GM21381 (cell line): ENCODE measurements around the gene BOC.
"Not testable (repeated sequence)": the region's sequence is repeated elsewhere in the genome, so short reads cannot be mapped to it uniquely, and the experiment has no call there.

ENCODE experiments used
- ATAC-seq: cut with Tn5 transposase; IDR thresholded peaks from one replicate; pipeline ENCODE4 v1.9.1; 2021; ENCODE audit warnings: mild to moderate bottlenecking, moderate library complexity; ENCODE audit not compliant: unreplicated experiment

BOC gene

GRCh38 chr3:113211330-113212149, at the start of gene BOC:
BOC (plus strand) TSS chr3:113211557; CDS start chr3:113249803, 38,246 bp downstream.
- no peak for ATAC-seq

DNA sequence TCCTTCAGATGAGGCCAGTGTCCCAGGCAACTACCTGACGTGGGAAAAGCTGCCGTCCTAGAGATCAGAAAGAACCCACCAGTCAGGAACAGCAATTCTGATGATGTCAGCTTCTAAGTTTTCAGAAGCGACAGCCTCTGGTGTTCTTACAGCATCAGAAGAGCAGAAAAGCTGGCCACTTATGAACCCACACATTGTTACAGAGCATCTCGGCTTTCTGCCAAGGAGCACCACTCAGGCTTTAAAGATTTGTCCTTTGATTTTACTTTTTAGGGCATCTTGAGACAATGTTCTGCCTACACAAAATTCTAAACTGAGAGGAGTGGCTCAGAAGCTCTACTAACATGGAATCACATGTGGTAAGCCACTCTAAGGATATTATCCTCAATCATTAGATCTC, 49.7 kb upstream of the BOC start:
- no peak for ATAC-seq

- no peak for ATAC-seq
These were observed 48.2 kb upstream of the BOC start for GRCh38 chr3:113163152-113163551.

DNA sequence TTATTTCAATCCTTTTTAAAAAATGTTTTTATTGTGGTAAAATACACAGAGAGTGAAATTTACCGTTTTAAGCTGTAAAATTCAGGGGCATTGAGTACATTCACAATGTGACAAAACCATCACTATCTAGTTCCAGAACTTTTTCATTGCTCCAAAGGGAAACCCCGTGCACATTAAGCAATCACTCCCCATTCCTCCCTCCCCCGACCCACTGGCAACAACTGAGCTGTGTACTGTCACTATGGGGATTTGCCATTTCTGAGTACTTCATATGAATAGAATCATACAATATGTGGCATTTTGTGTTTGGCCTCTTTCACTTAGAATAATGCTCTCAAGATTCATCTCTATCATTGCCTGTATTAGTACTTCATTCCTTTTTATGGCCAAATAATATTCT, 45.5 kb upstream of the BOC start:
- ATAC-seq: no peak

DNA sequence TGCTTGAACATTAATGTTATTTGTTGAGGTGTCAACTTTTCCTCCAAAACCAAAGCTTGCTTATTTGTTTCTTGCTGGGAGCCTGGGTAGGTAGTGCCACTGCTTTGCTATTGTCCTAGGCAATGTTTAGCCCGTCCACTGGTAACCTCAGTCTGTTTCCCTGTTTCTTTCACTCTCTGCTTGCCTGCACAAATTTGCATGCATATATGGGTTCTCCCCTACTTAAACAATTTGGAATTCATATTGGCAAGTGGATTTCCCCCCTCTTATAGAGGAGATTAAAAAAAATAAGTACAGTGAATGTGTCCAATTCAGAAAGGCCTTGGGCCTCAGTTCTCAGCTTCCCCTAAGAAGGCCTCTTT, 45.0 kb upstream of the BOC start:
- no peak for ATAC-seq

GRCh38 chr3:113166719-113167492, 44.5 kb upstream of the BOC start:
- no peak for ATAC-seq

GRCh38 chr3:113167825-113168801, 43.2 kb upstream of the BOC start:
- ATAC-seq: no peak

- ATAC-seq: no peak
These were observed 41.4 kb upstream of the BOC start for GRCh38 chr3:113169891-113170452.

DNA sequence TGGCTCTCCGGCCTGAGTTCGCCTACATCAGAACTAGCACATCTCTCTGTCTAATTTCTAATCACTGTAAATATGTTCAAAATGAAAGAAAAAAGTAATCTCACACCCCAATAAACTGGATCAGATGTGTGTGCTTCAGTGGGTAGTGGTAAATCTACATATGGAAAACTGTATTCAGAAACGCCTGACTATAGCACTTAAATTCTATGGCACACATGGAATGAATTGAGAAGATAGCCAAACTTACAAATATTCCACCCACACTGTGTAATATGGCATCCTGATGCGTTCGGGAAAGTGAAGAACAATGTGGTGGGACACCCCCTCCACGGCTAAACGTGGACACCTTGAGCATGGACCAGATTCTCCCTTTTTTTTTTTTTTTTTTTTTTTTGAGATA, 40.6 kb upstream of the BOC start:
- ATAC-seq: no peak

- ATAC-seq: not testable (repeated sequence)
These were observed 39.6 kb upstream of the BOC start for GRCh38 chr3:113171675-113172300.

- ATAC-seq: no peak
These were observed 38.3 kb upstream of the BOC start for GRCh38 chr3:113173102-113173501.

DNA sequence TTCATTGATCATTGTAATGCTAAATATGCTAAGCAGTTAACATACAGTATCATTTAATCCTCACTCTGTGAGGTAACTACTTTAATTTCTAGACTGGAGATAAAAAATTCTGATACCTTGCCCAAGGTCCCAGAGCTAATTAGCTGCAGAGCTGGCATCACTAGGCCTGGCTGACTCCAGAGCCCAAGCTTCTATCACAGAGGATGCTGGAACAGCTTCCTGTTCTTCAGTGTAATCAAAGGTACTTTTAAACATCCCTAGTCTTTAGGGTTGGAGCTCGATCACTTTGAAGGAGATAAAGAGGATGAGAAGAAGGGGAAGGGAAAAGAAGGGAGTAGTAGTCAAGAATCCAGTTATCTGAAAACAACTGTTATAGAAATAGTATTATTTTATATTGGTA, 37.1 kb upstream of the BOC start:
- ATAC-seq: no peak

GRCh38 chr3:113174801-113175485, 36.4 kb upstream of the BOC start:
- ATAC-seq: no peak

DNA sequence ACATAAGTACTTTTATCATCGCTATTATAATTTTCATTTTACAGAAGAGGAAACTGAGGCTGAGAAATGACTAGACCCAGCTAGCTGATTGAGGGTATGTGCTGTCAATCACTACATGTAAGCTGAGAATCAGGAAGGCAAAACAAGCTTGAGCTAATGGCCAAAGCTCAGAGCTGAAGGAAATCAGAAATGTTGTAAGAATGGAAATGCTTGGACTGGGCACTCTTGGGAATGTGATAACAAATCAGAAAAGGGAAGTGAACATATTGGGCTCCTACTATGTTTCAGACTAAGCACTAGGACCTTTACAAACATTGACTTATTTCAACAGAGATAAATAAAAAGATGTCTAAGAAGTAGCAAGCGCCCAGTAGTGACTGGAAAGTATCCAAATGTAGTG, 33.8 kb upstream of the BOC start:
- no peak for ATAC-seq

- no peak for ATAC-seq
These were observed 32.0 kb upstream of the BOC start for GRCh38 chr3:113179235-113179824.

GRCh38 chr3:113183748-113184661, 27.4 kb upstream of the BOC start:
- no peak for ATAC-seq

DNA sequence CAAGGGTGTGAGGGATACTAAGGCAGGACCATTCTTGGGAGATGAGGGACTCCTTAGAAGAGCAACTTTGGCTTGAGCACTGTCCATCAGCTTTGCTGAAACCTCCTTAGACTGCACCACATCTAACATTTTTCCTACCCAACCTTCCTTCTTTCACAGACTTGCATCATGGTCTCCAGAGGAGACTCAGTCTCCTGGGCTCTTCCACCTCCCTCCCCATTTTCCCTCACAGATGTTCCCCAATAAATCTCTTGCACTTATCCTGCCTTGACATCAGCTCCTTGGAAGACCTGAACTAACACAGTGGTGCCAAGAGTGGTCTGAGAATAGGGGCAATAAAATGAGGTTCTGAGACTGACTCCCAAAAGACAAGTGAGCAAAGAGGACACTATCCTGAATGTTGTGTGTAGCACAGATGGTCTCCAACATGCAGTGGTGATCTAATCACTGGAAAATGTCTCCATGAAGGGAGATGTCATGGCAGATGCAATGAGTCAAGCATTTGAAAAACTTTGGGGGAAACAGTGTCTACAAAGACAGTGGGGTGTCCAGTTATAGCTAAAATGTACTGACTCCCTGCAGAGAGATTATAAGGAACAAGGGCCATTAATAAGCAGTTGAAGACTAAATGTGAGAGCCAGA, 26.0 kb upstream of the BOC start:
- ATAC-seq: no peak

DNA sequence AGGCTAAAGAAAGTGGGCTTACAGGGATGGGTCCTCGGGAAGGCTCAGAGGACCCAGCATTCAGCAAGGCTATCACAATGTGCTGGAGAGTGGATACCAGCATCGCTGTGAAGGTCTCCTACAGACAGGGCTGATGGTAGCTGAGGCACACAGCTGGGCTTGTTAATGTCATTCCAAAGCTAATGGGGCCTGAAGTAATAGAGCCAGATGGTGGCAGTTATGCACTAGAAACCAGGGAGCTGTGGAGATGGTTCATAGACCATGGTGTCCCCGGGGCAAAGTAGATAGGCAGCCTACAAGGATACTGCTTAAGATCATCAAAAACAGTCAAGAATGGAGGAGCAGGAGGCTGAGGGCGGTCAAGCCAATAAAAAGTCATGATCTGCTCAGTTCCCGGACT, 24.8 kb upstream of the BOC start:
- ATAC-seq: no peak
